GM23338 (cell line): ENCODE data around the gene SDHAF2. TPM values are rescaled to one million over a fixed set of nuclear protein-coding genes. Genes with fewer than 3 reads are reported as not detected.

Source experiments
- CREB1 ChIP-seq: fragments of 250-450 bp; sonication (Bioruptor Pico); IDR thresholded peaks from 2 replicates; pipeline ENCODE4 v1.5.0; 2020; ENCODE audit warnings: low read depth, mild to moderate bottlenecking, moderate library complexity
- CTCF ChIP-seq, 2 experiments: fragments of 200-600 bp in 1 of 2; sonication (generic) in 1 of 2; conservative IDR thresholded peaks; 2 replicates each; pipeline versions ENCODE4 v1.5.1 to v1.6.1; 2016 to 2017; ENCODE audit warnings: antibody characterized with exemption in 2 of 2, low read depth in 2 of 2, mild to moderate bottlenecking in 2 of 2, moderate library complexity in 1 of 2
- ETS1 ChIP-seq: IDR thresholded peaks from 2 replicates; pipeline ENCODE4 v1.6.1; 2016; ENCODE audit warnings: antibody characterized with exemption
- EZH2 ChIP-seq: fragments of 200-600 bp; sonication (generic); IDR thresholded peaks from one replicate; pipeline ENCODE4 v1.8.0; 2017; ENCODE audit warnings: antibody characterized with exemption, mild to moderate bottlenecking, low read depth; ENCODE audit not compliant: unreplicated experiment
- JUNB ChIP-seq: IDR thresholded peaks from one replicate; pipeline ENCODE4 v1.6.1; 2016; ENCODE audit warnings: antibody characterized with exemption; ENCODE audit not compliant: unreplicated experiment
- POLR2AphosphoS5 ChIP-seq: IDR thresholded peaks from 2 replicates; pipeline ENCODE4 v1.6.1; 2016; ENCODE audit warnings: antibody characterized with exemption, low read depth
- ZNF114 ChIP-seq: fragments of 250-450 bp; sonication (Bioruptor Pico); IDR thresholded peaks from 2 replicates; pipeline ENCODE4 v1.5.0; 2020; ENCODE audit warnings: mild to moderate bottlenecking, moderate library complexity
- ZNF331 ChIP-seq: fragments of 250-450 bp; sonication (Bioruptor Pico); IDR thresholded peaks from 2 replicates; pipeline ENCODE4 v1.5.0; 2020; ENCODE audit warnings: low read depth, mild to moderate bottlenecking, moderate library complexity
- polyA plus RNA-seq: library from polyadenylated mRNA; unstranded; fragments of >200 nt; fragmentation: Nextera tagmentation; extraction: Ambion mirVana; gene quantifications from 2 replicates; pipeline ENCODE4 v1.2.1, GENCODE V29; 2016
- total RNA-seq: library from RNA; depleted of rRNA; stranded (reverse); fragments of >200 nt; shearing (Covaris generic); gene quantifications from 2 replicates; pipeline ENCODE4 v1.2.3, GENCODE V29; 2014
- TF ChIP-seq, protein P1 (sequence below): fragments of 250-450 bp; sonication (Bioruptor Pico); IDR thresholded peaks from 2 replicates; pipeline ENCODE4 v1.5.0; 2020; ENCODE audit warnings: mild to moderate bottlenecking, moderate library complexity

Gene SDHAF2
- total and polyA plus RNA-seq, 2 experiments from 2014 or later: 53.8 to 57.0 TPM

GRCh38 chr11:61401573-61401972, 28.4 kb upstream of the SDHAF2 start (continued):
- TF ChIP-seq, protein P1, sequence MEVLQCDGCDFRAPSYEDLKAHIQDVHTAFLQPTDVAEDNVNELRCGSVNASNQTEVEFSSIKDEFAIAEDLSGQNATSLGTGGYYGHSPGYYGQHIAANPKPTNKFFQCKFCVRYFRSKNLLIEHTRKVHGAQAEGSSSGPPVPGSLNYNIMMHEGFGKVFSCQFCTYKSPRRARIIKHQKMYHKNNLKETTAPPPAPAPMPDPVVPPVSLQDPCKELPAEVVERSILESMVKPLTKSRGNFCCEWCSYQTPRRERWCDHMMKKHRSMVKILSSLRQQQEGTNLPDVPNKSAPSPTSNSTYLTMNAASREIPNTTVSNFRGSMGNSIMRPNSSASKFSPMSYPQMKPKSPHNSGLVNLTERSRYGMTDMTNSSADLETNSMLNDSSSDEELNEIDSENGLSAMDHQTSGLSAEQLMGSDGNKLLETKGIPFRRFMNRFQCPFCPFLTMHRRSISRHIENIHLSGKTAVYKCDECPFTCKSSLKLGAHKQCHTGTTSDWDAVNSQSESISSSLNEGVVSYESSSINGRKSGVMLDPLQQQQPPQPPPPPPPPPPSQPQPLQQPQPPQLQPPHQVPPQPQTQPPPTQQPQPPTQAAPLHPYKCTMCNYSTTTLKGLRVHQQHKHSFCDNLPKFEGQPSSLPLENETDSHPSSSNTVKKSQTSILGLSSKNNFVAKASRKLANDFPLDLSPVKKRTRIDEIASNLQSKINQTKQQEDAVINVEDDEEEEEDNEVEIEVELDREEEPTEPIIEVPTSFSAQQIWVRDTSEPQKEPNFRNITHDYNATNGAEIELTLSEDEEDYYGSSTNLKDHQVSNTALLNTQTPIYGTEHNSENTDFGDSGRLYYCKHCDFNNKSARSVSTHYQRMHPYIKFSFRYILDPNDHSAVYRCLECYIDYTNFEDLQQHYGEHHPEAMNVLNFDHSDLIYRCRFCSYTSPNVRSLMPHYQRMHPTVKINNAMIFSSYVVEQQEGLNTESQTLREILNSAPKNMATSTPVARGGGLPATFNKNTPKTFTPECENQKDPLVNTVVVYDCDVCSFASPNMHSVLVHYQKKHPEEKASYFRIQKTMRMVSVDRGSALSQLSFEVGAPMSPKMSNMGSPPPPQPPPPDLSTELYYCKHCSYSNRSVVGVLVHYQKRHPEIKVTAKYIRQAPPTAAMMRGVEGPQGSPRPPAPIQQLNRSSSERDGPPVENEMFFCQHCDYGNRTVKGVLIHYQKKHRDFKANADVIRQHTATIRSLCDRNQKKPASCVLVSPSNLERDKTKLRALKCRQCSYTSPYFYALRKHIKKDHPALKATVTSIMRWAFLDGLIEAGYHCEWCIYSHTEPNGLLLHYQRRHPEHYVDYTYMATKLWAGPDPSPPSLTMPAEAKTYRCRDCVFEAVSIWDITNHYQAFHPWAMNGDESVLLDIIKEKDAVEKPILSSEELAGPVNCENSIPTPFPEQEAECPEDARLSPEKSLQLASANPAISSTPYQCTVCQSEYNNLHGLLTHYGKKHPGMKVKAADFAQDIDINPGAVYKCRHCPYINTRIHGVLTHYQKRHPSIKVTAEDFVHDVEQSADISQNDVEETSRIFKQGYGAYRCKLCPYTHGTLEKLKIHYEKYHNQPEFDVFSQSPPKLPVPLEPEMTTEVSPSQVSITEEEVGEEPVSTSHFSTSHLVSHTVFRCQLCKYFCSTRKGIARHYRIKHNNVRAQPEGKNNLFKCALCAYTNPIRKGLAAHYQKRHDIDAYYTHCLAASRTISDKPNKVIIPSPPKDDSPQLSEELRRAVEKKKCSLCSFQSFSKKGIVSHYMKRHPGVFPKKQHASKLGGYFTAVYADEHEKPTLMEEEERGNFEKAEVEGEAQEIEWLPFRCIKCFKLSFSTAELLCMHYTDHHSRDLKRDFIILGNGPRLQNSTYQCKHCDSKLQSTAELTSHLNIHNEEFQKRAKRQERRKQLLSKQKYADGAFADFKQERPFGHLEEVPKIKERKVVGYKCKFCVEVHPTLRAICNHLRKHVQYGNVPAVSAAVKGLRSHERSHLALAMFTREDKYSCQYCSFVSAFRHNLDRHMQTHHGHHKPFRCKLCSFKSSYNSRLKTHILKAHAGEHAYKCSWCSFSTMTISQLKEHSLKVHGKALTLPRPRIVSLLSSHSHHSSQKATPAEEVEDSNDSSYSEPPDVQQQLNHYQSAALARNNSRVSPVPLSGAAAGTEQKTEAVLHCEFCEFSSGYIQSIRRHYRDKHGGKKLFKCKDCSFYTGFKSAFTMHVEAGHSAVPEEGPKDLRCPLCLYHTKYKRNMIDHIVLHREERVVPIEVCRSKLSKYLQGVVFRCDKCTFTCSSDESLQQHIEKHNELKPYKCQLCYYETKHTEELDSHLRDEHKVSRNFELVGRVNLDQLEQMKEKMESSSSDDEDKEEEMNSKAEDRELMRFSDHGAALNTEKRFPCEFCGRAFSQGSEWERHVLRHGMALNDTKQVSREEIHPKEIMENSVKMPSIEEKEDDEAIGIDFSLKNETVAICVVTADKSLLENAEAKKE (CRISPR knock-in tag): no peak
- no peak for TF ChIP-seq JUNB
- no peak; the same call in 1 of the 2 replicates for TF ChIP-seq POLR2AphosphoS5
- no peak for TF ChIP-seq ZNF114
- TF ChIP-seq ETS1: no peak
- no peak for TF ChIP-seq CREB1
- no peak for TF ChIP-seq EZH2
- no peak for TF ChIP-seq CTCF (conservative IDR thresholded peaks at IDR 0.05; ENCODE audit: low read depth in 2 of 2)
- TF ChIP-seq ZNF331 (CRISPR knock-in tag): no peak
